Panc1 (cell line): ENCODE measurements around the gene THAP4. TPM values are rescaled to one million over a fixed set of nuclear protein-coding genes. Genes with fewer than 3 reads are reported as not detected.

Source experiments
- ATAC-seq: fragments of 200-7000 bp; cut with Tn5 transposase; 2 replicates; pipeline ENCODE4 v1.9.1; 2020; ENCODE audit warnings: mild to moderate bottlenecking, moderate library complexity
- BruUV-seq: library from RNA; stranded (reverse); fragments of 400-500 nt; replicated peaks from 2 replicates; lab custom pipeline; 2021; lab: Mats Ljungman, UMichigan
- CTCF ChIA-PET: fragments of 300-600 bp; sonication (Branson Sonifier 250); formaldehyde crosslinking; loops from one replicate; lab custom pipeline; 2022; ENCODE audit warnings: antibody characterized with exemption; lab: Charles Lee
- POLR2A ChIA-PET: fragments of 300-600 bp; sonication (Branson Sonifier 250); formaldehyde crosslinking; loops from one replicate; lab custom pipeline; 2022; ENCODE audit warnings: antibody characterized with exemption; lab: Charles Lee
- DNase-seq: peaks from one replicate; pipeline ENCODE4 v3.0.0-alpha.2; 2010; ENCODE audit warnings: low read depth, low spot score
- H3K27ac ChIP-seq: 2 replicates; pipeline ENCODE4 v1.5.1; 2011; ENCODE audit warnings: mild to moderate bottlenecking, low read length, inconsistent platforms
- H3K27me3 ChIP-seq: fragments of 200-500 bp; sonication (Bioruptor generic); 2 replicates; pipeline ENCODE4 v1.6.0; 2014; ENCODE audit warnings: low read length, inconsistent platforms; ENCODE audit not compliant: control insufficient read depth, insufficient read depth
- H3K36me3 ChIP-seq: fragments of 200-500 bp; sonication (Bioruptor generic); 2 replicates; pipeline ENCODE4 v1.5.1; 2014; ENCODE audit warnings: inconsistent platforms, mild to moderate bottlenecking, low read length, moderate library complexity; ENCODE audit not compliant: control insufficient read depth, insufficient read depth
- H3K4me1 ChIP-seq: 2 replicates; pipeline ENCODE4 v1.5.1; 2011; ENCODE audit warnings: inconsistent platforms, mild to moderate bottlenecking, low read length, moderate library complexity; ENCODE audit not compliant: control insufficient read depth, insufficient read depth
- H3K4me3 ChIP-seq, 2 experiments: 2 replicates each; pipeline ENCODE4 v1.5.1; 2011 to 2012; ENCODE audit warnings: low read depth in 2 of 2, low read length in 2 of 2, mild to moderate bottlenecking in 2 of 2, inconsistent platforms in 1 of 2, moderate library complexity in 1 of 2
- H3K9me3 ChIP-seq: fragments of 200-500 bp; sonication (Bioruptor generic); 2 replicates; pipeline ENCODE4 v1.5.1; 2014; ENCODE audit warnings: low read depth, mild to moderate bottlenecking, inconsistent platforms, low read length, moderate library complexity; ENCODE audit not compliant: control insufficient read depth, insufficient read depth
- CTCF ChIP-seq: fragments of 450-650 bp; IDR thresholded peaks from 2 replicates; pipeline ENCODE4 v1.5.1; 2017; ENCODE audit warnings: mild to moderate bottlenecking
- POLR2AphosphoS5 ChIP-seq: IDR thresholded peaks from 2 replicates; pipeline ENCODE4 v1.6.1; 2012; ENCODE audit warnings: mild to moderate bottlenecking, low read depth, low read length, moderate library complexity
- REST ChIP-seq, 2 experiments: IDR thresholded peaks; 2 replicates each; pipeline ENCODE4 v1.6.1; 2011 to 2012; ENCODE audit warnings: low read depth in 2 of 2, control low read depth in 1 of 2, low read length in 1 of 2, mild to moderate bottlenecking in 1 of 2, moderate library complexity in 1 of 2; ENCODE audit not compliant: insufficient read depth in 1 of 2
- SIN3A ChIP-seq: IDR thresholded peaks from 2 replicates; pipeline ENCODE4 v1.6.1; 2012; ENCODE audit warnings: low read depth, mild to moderate bottlenecking, low read length, moderate library complexity, borderline replicate concordance; ENCODE audit not compliant: insufficient read depth
- TCF7L2 ChIP-seq: IDR thresholded peaks from 2 replicates; pipeline ENCODE4 v1.6.1; 2011; ENCODE audit warnings: mild to moderate bottlenecking, low read depth, low read length, inconsistent platforms
- in situ Hi-C: cut with HindIII; loops from 2 replicates; pipeline ENCODE4 v1.10.0; 2016; ENCODE audit warnings: low sequenced_read_pairs, low pct_unique_long_range_greater_than_20kb
- intact Hi-C: fragments of 100-400 bp; cut with micrococcal nuclease; formaldehyde crosslinking; loops from one replicate; pipeline ENCODE4 v1.10.0; 2022; ENCODE audit not compliant: unreplicated experiment
- total RNA-seq: library from RNA; stranded (reverse); gene quantifications from one replicate; pipeline ENCODE4 v1.2.1, GENCODE V29; 2021; ENCODE audit not compliant: unreplicated experiment

The THAP4 gene
- total RNA-seq, 1 experiment from 2014 or later: 77.9 TPM

DNA sequence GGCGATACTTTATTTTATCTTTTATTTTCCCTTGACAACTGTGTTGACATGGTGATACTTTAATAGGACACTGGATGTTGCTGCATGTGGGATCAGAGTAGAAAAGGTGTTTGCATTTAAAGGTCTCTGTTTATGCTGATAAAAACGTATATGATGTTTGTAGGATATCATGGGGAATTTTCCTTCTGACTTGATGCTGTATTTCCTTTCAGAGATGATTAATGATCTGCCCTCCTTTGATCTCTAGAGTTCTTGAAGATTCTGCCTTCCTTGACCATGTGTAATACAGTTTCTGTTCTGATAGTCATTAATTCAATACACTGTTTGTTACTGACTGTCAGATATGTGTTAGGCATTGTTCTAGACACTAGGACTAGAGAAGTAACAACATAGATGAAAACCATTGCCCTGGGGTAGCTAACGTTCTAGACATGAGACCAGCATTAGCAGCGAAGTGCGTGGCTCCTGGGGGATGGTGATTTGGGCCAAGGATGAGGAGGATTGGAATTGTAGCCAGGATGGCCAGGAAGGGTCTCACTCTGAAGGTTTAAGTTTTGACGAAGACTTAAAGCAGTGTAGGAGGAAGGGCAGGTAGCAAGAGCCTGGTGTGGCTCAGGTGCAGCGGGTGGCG is 3.3 kb upstream of the THAP4 start:
- H3K36me3 ChIP-seq: peaks cover 3% of the 10 kb centered on the region; the same call in 1 of the 2 replicates
- no peak overlapping the region for H3K4me3 ChIP-seq
- ATAC-seq: no peak
- ChIA-PET POLR2A (no interaction called here), CTCF (no interaction called here)
- BruUV-seq: no TSS peak
- intact Hi-C loops (no loop called here), in situ Hi-C loops (no loop called here)
- peaks cover 8% of the 10 kb centered on the region for H3K4me1 ChIP-seq
- TF ChIP-seq POLR2AphosphoS5 (no peak), CTCF (no peak), REST (IDR thresholded peaks at IDR 0.05; ENCODE audit: insufficient read depth in 1 of 2, low read depth in 2 of 2, low read length in 1 of 2) (no peak), TCF7L2 (peak; percentile 58; the same call in 1 of the 2 replicates), SIN3A (no peak)
- DNase-seq: no peak
- H3K27ac ChIP-seq: no peak overlapping the region
- H3K9me3 ChIP-seq: peaks cover 5% of the 10 kb centered on the region; the same call in 1 of the 2 replicates
- no peaks in the 10 kb centered on the region for H3K27me3 ChIP-seq

- Histone ChIP-seq H3K27ac (no peak overlapping the region), H3K4me3 (no peak overlapping the region), H3K36me3 (peaks cover 3% of the 10 kb centered on the region; the same call in 1 of the 2 replicates), H3K27me3 (no peaks in the 10 kb centered on the region), H3K9me3 (peaks cover 5% of the 10 kb centered on the region; the same call in 1 of the 2 replicates), H3K4me1 (peaks cover 11% of the 10 kb centered on the region)
- intact Hi-C loops: no loop called here
- CTCF ChIA-PET: no interaction called here
- TF ChIP-seq POLR2AphosphoS5 (no peak), CTCF (no peak), SIN3A (no peak), REST (IDR thresholded peaks at IDR 0.05; ENCODE audit: insufficient read depth in 1 of 2, low read depth in 2 of 2, low read length in 1 of 2) (no peak), TCF7L2 (no peak)
- in situ Hi-C loops: no loop called here
- BruUV-seq: no TSS peak
- ATAC-seq (no peak), DNase-seq (no peak)
- POLR2A ChIA-PET: no interaction called here
These were observed 2.4 kb upstream of the THAP4 start for GRCh38 chr2:241639385-241639784.
